ENCODE results near the gene PRPSAP1. TPM values are rescaled to one million over a fixed set of nuclear protein-coding genes. Genes with fewer than 3 reads are reported as not detected.

Gene PRPSAP1
- total RNA-seq, 1 experiment from 2014 or later, result 63.3 TPM

DNA sequence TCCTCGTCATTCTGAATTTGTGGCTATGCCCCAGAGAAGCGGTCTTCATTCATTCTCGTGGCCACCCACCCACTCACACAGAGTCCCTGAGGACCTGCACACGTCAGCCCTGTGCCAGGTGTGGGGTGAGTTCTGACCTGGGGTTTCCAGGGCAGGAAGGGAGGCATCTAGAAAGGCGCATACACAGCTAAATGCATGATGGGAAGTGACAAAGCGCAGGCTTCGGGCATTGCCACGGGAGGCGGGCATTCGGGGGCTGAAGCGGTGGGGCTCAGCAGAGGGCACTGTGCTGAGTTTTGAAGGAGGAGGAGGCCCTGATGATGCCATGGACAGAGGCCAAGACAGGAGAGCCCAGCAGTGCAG lies 77.7 kb downstream of the PRPSAP1 start:
- H3K9me2 ChIP-seq (ENCODE audit: insufficient read depth), result no peaks in the 10 kb centered on the region
- H3K27ac ChIP-seq, result peak overlapping the region; percentile 65
- H3F3A ChIP-seq (ENCODE audit: insufficient read depth, low read depth), result peaks cover 13% of the 10 kb centered on the region
- no peaks in the 10 kb centered on the region for H3K27me3 ChIP-seq (ENCODE audit: insufficient read depth, low read depth)
- no peaks in the 10 kb centered on the region for H3K36me3 ChIP-seq (ENCODE audit: low read depth)
- no TSS peak for BruUV-seq (replicated peaks)
- H3K4me1 ChIP-seq (replicated peaks; ENCODE audit: insufficient read depth), result peaks cover 15% of the 10 kb centered on the region
- CTCF ChIA-PET, result no interaction called here
- H3K4me3 ChIP-seq, result no peak overlapping the region
- H4K20me1 ChIP-seq (ENCODE audit: insufficient read depth), result no peaks in the 10 kb centered on the region
- no peak for DNase-seq
- H3K9me3 ChIP-seq (ENCODE audit: insufficient read depth, low read depth), result no peaks in the 10 kb centered on the region
- no peaks in the 10 kb centered on the region for H3K79me2 ChIP-seq (ENCODE audit: low read depth)
- intact Hi-C loops (cut with micrococcal nuclease; ENCODE audit: unreplicated experiment), result loop anchor here (5.0 to 10.0 kb wide), 4 partner anchors 94 to 501 kb away; partner anchors contain the start of gene MRPL38
- 0 out of 2 replicates have a peak overlapping the region, but pooled peaks have one; percentile 45 for H3K4me2 ChIP-seq
- POLR2A ChIA-PET (ENCODE audit: unreplicated experiment), result interaction anchor here (0.5 kb wide), 1 partner anchor 199 kb away, joined by 4 read pairs; no protein-coding TSS in a partner anchor
- TF ChIP-seq EZH2 (IDR thresholded peaks at IDR 0.05; ENCODE audit: low read depth) (no peak), CTCF (conservative IDR thresholded peaks at IDR 0.05) (no peak)
- H2AFZ ChIP-seq, result no peak overlapping the region

GRCh38 chr17:76275382-76276068 lies 78.2 kb downstream of the PRPSAP1 start:
- H3K4me2 ChIP-seq, result no peak overlapping the region
- H3K9me3 ChIP-seq (ENCODE audit: insufficient read depth, low read depth), result no peaks in the 10 kb centered on the region
- H2AFZ ChIP-seq, result no peak overlapping the region
- H3K4me1 ChIP-seq (replicated peaks; ENCODE audit: insufficient read depth), result peaks cover 15% of the 10 kb centered on the region
- TF ChIP-seq CTCF (conservative IDR thresholded peaks at IDR 0.05) (no peak), EZH2 (IDR thresholded peaks at IDR 0.05; ENCODE audit: low read depth) (no peak)
- H3K9me2 ChIP-seq (ENCODE audit: insufficient read depth), result no peaks in the 10 kb centered on the region
- no peaks in the 10 kb centered on the region for H3K79me2 ChIP-seq (ENCODE audit: low read depth)
- CTCF ChIA-PET, result no interaction called here
- peaks cover 13% of the 10 kb centered on the region for H3F3A ChIP-seq (ENCODE audit: insufficient read depth, low read depth)
- no peak for DNase-seq
- H3K4me3 ChIP-seq, result no peak overlapping the region
- H4K20me1 ChIP-seq (ENCODE audit: insufficient read depth), result no peaks in the 10 kb centered on the region
- H3K36me3 ChIP-seq (ENCODE audit: low read depth), result no peaks in the 10 kb centered on the region
- no peaks in the 10 kb centered on the region for H3K27me3 ChIP-seq (ENCODE audit: insufficient read depth, low read depth)
- POLR2A ChIA-PET (ENCODE audit: unreplicated experiment), result interaction anchor here (0.5 to 1.0 kb wide), 2 partner anchors 198 to 277 kb away, joined by 3 to 4 read pairs; no protein-coding TSS in a partner anchor
- intact Hi-C loops (cut with micrococcal nuclease; ENCODE audit: unreplicated experiment), result loop anchor here (5.0 to 10.0 kb wide), 4 partner anchors 93 to 501 kb away; partner anchors contain the start of gene MRPL38
- no TSS peak for BruUV-seq (replicated peaks)
- no peak overlapping the region for H3K27ac ChIP-seq

GRCh38 chr17:76274112-76274956 lies 79.4 kb downstream of the PRPSAP1 start:
- ChIA-PET POLR2A (ENCODE audit: unreplicated experiment) (interaction anchor here (0.6 kb wide), 4 partner anchors 100 to 172 kb away, joined by 3 to 7 read pairs (median 4); no protein-coding TSS in a partner anchor), CTCF (interaction anchor here (0.6 kb wide), 2 partner anchors 92 to 396 kb away, joined by 3 read pairs; no protein-coding TSS in a partner anchor)
- Histone ChIP-seq H3K36me3 (ENCODE audit: low read depth) (no peaks in the 10 kb centered on the region), H3K4me2 (no peak overlapping the region), H3K27me3 (ENCODE audit: insufficient read depth, low read depth) (no peaks in the 10 kb centered on the region), H3K9me3 (ENCODE audit: insufficient read depth, low read depth) (no peaks in the 10 kb centered on the region), H4K20me1 (ENCODE audit: insufficient read depth) (peaks cover 1% of the 10 kb centered on the region; the same call in 1 of the 2 replicates), H3K79me2 (ENCODE audit: low read depth) (0 out of 2 replicates have a peak, but pooled peaks cover 4% of the 10 kb centered on the region), H3K4me1 (replicated peaks; ENCODE audit: insufficient read depth) (peaks cover 15% of the 10 kb centered on the region), H2AFZ (no peak overlapping the region), H3K9me2 (ENCODE audit: insufficient read depth) (no peaks in the 10 kb centered on the region), H3K27ac (no peak overlapping the region), H3K4me3 (no peak overlapping the region), H3F3A (ENCODE audit: insufficient read depth, low read depth) (peaks cover 13% of the 10 kb centered on the region)
- TF ChIP-seq EZH2 (IDR thresholded peaks at IDR 0.05; ENCODE audit: low read depth) (no peak), CTCF (conservative IDR thresholded peaks at IDR 0.05) (no peak)
- DNase-seq, result no peak
- intact Hi-C loops (cut with micrococcal nuclease; ENCODE audit: unreplicated experiment), result loop anchor here (10.0 kb wide), 2 partner anchors 370 to 500 kb away; partner anchors contain the start of gene MRPL38
- TSS peak; percentile 0 for BruUV-seq (replicated peaks)
